ENCODE measurements around the gene CYB561D1. TPM values are rescaled to one million over a fixed set of nuclear protein-coding genes. Genes with fewer than 3 reads are reported as not detected.

CYB561D1 gene
- total RNA-seq: 4.4 and 5.4 TPM in 2 replicates

GRCh38 chr1:109493805-109494539 is at the start of gene CYB561D1:
Gene CYB561D1 (plus strand): TSS chr1:109494094. CDS start chr1:109494140, 46 bp downstream.

GRCh38 chr1:109466452-109467300 is 27.2 kb upstream of the CYB561D1 start, which contains the start of gene SYPL2:
Gene SYPL2 (plus strand): TSS chr1:109466546. CDS start chr1:109466844, 298 bp downstream.

GRCh38 chr1:109483672-109484518 is 10.0 kb upstream of the CYB561D1 start, which contains the start of gene ATXN7L2:
Gene ATXN7L2 (plus strand): TSS chr1:109483905. CDS start chr1:109483954, 49 bp downstream.

GRCh38 chr1:109509176-109510134 is 15.6 kb downstream of the CYB561D1 start, which contains the start of gene AMIGO1:
Gene AMIGO1 (minus strand): TSS chr1:109509727. CDS start chr1:109508912, 815 bp downstream.

GRCh38 chr1:109539676-109540075 is 45.8 kb downstream of the CYB561D1 start, which contains the start of gene GPR61:
Gene GPR61 (plus strand): TSS chr1:109539872. CDS start chr1:109543023, 3,151 bp downstream.

GRCh38 chr1:109548321-109549267 is 54.7 kb downstream of the CYB561D1 start, which contains the start of gene GNAI3:
Gene GNAI3 (plus strand): TSS chr1:109548615. CDS start chr1:109548721, 106 bp downstream.

Other genes with a start within 250 kb of the CYB561D1 start
- 0.25 and 0.27 TPM in 2 replicates for gene CELSR2, start 244.6 kb upstream of the CYB561D1 start, total RNA-seq
- 18.6 and 19.3 TPM in 2 replicates for gene PSRC1, start 210.9 kb upstream of the CYB561D1 start, total RNA-seq
- gene MYBPHL, start 187.1 kb upstream of the CYB561D1 start, total RNA-seq: not detected in 2 replicates
- gene SORT1, start 96.2 kb upstream of the CYB561D1 start, total RNA-seq: 9.2 and 9.4 TPM in 2 replicates
- gene PSMA5, start 67.6 kb upstream of the CYB561D1 start, total RNA-seq: 72.7 and 77.8 TPM in 2 replicates
- 0.05 and 0.33 TPM in 2 replicates for gene SYPL2, start 27.5 kb upstream of the CYB561D1 start, total RNA-seq
- 0.93 and 3.2 TPM in 2 replicates for gene ATXN7L2, start 10.2 kb upstream of the CYB561D1 start, total RNA-seq
- 0.44 and 1.3 TPM in 2 replicates for gene AMIGO1, start 15.6 kb downstream of the CYB561D1 start, total RNA-seq
- gene GPR61, start 45.8 kb downstream of the CYB561D1 start, total RNA-seq: not detected in 2 replicates
- 11.9 and 12.7 TPM in 2 replicates for gene GNAI3, start 54.5 kb downstream of the CYB561D1 start, total RNA-seq
- 0.07 and 0.34 TPM in 2 replicates for gene GNAT2, start 125.5 kb downstream of the CYB561D1 start, total RNA-seq
- 31.4 and 53.6 TPM in 2 replicates for gene AMPD2, start 125.7 kb downstream of the CYB561D1 start, total RNA-seq
- gene GSTM4, start 162.0 kb downstream of the CYB561D1 start, total RNA-seq: 1.7 and 6.2 TPM in 2 replicates
- gene GSTM2, start 174.0 kb downstream of the CYB561D1 start, total RNA-seq: 2.4 and 3.6 TPM in 2 replicates
- gene GSTM1, start 193.7 kb downstream of the CYB561D1 start, total RNA-seq: 19.1 and 24.0 TPM in 2 replicates
- not detected in 2 replicates for gene GSTM5, start 218.2 kb downstream of the CYB561D1 start, total RNA-seq
- 27.5 and 29.4 TPM in 2 replicates for gene GSTM3, start 246.9 kb downstream of the CYB561D1 start, total RNA-seq

All from mammary microvascular endothelial cell (primary cell).